Measurements from ENCODE around the gene EI24.

DNA sequence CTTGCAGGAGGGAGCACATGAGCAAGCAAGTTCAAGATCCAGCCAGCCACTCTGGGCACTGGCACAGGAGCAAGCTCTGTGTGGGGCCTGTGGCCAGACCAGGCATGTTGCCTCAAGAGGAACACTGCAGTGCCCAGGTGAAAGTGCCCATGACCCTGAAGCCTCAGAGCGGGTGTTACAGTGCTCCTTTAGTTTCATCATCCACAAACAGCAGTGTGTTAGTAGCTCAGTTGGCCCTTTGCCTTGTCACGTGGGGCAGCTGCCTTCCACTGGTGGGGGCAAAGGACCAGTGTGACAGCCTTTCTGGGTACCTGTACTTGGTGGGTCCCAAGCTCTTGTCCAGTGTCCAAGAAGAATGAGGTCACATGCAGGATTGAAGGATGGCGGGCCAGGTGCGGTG lies 3.0 kb upstream of the EI24 start:
- no peak for TF ChIP-seq POLR2A (IDR thresholded peaks at IDR 0.05; ENCODE audit: low read length)
- TF ChIP-seq PHF8 (IDR thresholded peaks at IDR 0.05; ENCODE audit: borderline replicate concordance, low read depth), result no peak
- no peak for TF ChIP-seq SMC3 (IDR thresholded peaks at IDR 0.05)
- no peak for TF ChIP-seq BHLHE40 (IDR thresholded peaks at IDR 0.05; ENCODE audit: low read depth, low read length)
- no peak for TF ChIP-seq CHD2 (IDR thresholded peaks at IDR 0.05; ENCODE audit: low read length, partially characterized antibody)
- no peak for TF ChIP-seq RFX5 (IDR thresholded peaks at IDR 0.05)
- TF ChIP-seq, protein P1, sequence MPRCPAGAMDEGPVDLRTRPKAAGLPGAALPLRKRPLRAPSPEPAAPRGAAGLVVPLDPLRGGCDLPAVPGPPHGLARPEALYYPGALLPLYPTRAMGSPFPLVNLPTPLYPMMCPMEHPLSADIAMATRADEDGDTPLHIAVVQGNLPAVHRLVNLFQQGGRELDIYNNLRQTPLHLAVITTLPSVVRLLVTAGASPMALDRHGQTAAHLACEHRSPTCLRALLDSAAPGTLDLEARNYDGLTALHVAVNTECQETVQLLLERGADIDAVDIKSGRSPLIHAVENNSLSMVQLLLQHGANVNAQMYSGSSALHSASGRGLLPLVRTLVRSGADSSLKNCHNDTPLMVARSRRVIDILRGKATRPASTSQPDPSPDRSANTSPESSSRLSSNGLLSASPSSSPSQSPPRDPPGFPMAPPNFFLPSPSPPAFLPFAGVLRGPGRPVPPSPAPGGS (IDR thresholded peaks at IDR 0.05), result no peak
- no peak for TF ChIP-seq RAD21 (conservative IDR thresholded peaks at IDR 0.05 in 1 of 2, IDR thresholded peaks at IDR 0.05 in 1 of 2)
- TF ChIP-seq, protein P2, sequence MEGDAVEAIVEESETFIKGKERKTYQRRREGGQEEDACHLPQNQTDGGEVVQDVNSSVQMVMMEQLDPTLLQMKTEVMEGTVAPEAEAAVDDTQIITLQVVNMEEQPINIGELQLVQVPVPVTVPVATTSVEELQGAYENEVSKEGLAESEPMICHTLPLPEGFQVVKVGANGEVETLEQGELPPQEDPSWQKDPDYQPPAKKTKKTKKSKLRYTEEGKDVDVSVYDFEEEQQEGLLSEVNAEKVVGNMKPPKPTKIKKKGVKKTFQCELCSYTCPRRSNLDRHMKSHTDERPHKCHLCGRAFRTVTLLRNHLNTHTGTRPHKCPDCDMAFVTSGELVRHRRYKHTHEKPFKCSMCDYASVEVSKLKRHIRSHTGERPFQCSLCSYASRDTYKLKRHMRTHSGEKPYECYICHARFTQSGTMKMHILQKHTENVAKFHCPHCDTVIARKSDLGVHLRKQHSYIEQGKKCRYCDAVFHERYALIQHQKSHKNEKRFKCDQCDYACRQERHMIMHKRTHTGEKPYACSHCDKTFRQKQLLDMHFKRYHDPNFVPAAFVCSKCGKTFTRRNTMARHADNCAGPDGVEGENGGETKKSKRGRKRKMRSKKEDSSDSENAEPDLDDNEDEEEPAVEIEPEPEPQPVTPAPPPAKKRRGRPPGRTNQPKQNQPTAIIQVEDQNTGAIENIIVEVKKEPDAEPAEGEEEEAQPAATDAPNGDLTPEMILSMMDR (IDR thresholded peaks at IDR 0.05), result no peak
- TF ChIP-seq MAFK (IDR thresholded peaks at IDR 0.05; ENCODE audit: partially characterized antibody), result no peak
- TF ChIP-seq SREBF2 (IDR thresholded peaks at IDR 0.05), result no peak
- TF ChIP-seq RCOR1 (IDR thresholded peaks at IDR 0.05; ENCODE audit: low read depth, low read length), result no peak
- TF ChIP-seq EP300 (IDR thresholded peaks at IDR 0.05), result no peak
